Coronary artery (tissue), 2 donors: ENCODE results near the gene KCTD14.

ENCODE experiments used
- DNase-seq: peaks from one replicate; pipeline ENCODE4 v3.0.0-alpha.2; 2017; ENCODE audit warnings: low spot score
- H3K27ac ChIP-seq, 2 donors: fragments of 200-600 bp; sonication (generic); one replicate each; pipeline ENCODE4 v1.5.1; 2016 to 2019
- H3K4me3 ChIP-seq: fragments of 200-600 bp; sonication (generic); 2 replicates; pipeline ENCODE4 v1.5.1; 2016; ENCODE audit warnings: mild to moderate bottlenecking, moderate library complexity
- TF ChIP-seq, protein P1 (sequence below): fragments of 200-600 bp; sonication (generic); IDR thresholded peaks from one replicate; pipeline ENCODE4 v1.5.1; 2019; ENCODE audit warnings: antibody characterized with exemption

The KCTD14 gene

DNA sequence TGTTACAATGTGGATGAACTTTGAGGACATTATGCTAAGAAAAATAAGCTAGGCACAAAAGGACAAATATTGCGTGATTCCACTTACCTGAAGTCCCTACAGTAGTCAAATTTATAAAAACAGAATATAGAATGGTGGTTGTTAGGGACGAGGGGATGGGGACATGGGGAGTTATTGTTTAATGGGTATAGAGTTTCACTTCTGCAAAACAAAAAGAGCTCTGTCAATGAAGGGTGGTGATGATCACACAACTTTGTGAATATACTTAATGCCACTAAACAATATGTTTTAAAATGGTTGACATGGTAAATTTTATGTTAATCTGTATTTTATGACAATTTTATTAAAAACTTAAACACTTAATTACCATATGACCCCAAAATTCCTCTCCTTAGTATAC, 54.7 kb downstream of the KCTD14 start:
- Histone ChIP-seq H3K4me3 (no peak overlapping the region), H3K27ac (no peak overlapping the region)
- TF ChIP-seq, protein P1, sequence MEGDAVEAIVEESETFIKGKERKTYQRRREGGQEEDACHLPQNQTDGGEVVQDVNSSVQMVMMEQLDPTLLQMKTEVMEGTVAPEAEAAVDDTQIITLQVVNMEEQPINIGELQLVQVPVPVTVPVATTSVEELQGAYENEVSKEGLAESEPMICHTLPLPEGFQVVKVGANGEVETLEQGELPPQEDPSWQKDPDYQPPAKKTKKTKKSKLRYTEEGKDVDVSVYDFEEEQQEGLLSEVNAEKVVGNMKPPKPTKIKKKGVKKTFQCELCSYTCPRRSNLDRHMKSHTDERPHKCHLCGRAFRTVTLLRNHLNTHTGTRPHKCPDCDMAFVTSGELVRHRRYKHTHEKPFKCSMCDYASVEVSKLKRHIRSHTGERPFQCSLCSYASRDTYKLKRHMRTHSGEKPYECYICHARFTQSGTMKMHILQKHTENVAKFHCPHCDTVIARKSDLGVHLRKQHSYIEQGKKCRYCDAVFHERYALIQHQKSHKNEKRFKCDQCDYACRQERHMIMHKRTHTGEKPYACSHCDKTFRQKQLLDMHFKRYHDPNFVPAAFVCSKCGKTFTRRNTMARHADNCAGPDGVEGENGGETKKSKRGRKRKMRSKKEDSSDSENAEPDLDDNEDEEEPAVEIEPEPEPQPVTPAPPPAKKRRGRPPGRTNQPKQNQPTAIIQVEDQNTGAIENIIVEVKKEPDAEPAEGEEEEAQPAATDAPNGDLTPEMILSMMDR: no peak
- no peak for DNase-seq

DNA sequence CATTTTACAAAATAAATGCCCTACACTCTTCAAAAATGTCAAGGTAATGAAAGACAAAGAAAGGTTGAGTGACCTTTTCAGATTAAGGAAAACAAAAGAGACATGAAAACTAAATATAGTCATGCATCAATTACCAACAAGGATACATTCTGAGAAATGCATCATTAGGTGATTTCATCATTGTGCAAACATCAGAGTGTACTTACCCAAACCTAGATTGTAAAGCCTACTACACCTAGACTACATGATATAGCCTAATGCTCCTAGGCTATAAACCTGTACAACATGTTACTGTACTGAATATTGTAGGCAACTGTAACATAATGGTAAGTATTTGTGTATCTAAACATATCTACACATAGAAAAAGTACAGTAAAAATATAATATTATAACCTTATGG, 55.3 kb downstream of the KCTD14 start:
- TF ChIP-seq, protein P1: no peak
- H3K4me3 ChIP-seq: no peak overlapping the region
- no peak overlapping the region for H3K27ac ChIP-seq
- no peak for DNase-seq

DNA sequence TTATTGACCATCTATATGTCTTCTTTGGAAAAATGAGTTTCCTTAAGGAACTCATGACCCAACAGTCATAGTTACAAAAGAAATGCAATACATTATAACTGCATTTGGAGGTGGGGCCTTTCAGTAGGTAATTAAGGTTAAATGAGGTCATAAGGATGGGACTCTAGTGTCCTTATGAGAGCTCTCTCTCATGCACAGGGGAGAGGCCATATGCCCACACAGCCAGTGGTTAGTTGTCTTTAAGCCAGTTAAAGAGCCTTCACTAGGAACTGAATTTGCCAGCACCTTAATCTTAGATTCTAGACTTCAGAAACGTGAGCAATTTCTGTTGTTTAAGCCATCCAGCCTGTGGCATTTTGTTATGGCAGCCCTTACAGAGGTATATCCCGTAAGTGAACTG, 56.0 kb downstream of the KCTD14 start:
- Histone ChIP-seq H3K4me3 (no peak overlapping the region), H3K27ac (no peak overlapping the region)
- DNase-seq: no peak
- TF ChIP-seq, protein P1: no peak

DNA sequence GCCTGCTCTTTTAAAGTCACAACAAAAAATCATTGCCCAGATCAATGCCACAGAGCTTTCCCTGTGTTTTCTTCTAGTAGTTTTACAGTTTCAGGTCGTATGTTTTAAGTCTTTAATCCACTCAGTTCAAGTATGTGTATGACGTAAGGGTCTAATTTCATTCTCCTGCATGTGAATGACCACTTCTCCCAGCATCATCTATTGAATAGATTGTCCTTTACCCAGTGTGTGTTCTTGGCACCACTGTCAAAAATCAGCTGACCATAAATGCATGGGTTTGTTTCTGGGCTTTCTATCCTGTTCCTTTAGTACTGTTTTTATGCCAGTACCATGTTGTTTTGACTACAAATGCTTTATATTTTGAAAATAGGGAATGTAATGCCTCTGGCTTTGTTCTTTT, 56.7 kb downstream of the KCTD14 start:
- no peak for DNase-seq
- TF ChIP-seq, protein P1: no peak
- Histone ChIP-seq H3K27ac (no peak overlapping the region), H3K4me3 (no peak overlapping the region)
